ENCODE results near the gene TNNI3. TPM values are rescaled to one million over a fixed set of nuclear protein-coding genes. Genes with fewer than 3 reads are reported as not detected.

The TNNI3 gene
- total and polyA plus RNA-seq, 10 of the 15 experiments (the other 5 are each of a cell fraction or from before 2014, with no cell fraction given), result not detected

GRCh38 chr19:55119053-55119452 lies 38.5 kb downstream of the TNNI3 start:
- FAIRE-seq (no peak), ATAC-seq (no peak), DNase-seq (ENCODE audit: low read depth, low spot score) (no peak)
- RAD21 ChIA-PET (ENCODE audit: unreplicated experiment), result no interaction called here
- 97% methylated on average over 14 of the region's 14 CpGs for WGBS (ENCODE audit: insufficient coverage, insufficient replicate concordance, low lambda C conversion rate, missing lambda C conversion rate)
- H3K9me3 ChIP-seq (replicated peaks; ENCODE audit: control insufficient read depth, insufficient read depth, low read length), result no peaks in the 10 kb centered on the region
- H3K4me2 ChIP-seq (ENCODE audit: control insufficient read depth, insufficient read depth), result no peak overlapping the region
- H3K79me2 ChIP-seq (ENCODE audit: control insufficient read depth, insufficient read depth, low read length), result peaks cover 30% of the 10 kb centered on the region
- TF ChIP-seq USF2 (IDR thresholded peaks at IDR 0.05; ENCODE audit: borderline replicate concordance, low read depth, low read length) (no peak), SIX5 (IDR thresholded peaks at IDR 0.05; ENCODE audit: low read depth, low read length, severe bottlenecking) (no peak), MXI1 (IDR thresholded peaks at IDR 0.05; ENCODE audit: low read depth, low read length) (no peak), ETV6 (conservative IDR thresholded peaks at IDR 0.05 in 1 of 2, IDR thresholded peaks at IDR 0.05 in 1 of 2; ENCODE audit: borderline replicate concordance in 1 of 2, low read depth in 1 of 2) (no peak), RELB (IDR thresholded peaks at IDR 0.05; ENCODE audit: low read depth) (no peak), KLF5 (IDR thresholded peaks at IDR 0.05; ENCODE audit: partially characterized antibody) (no peak), SMAD5 (IDR thresholded peaks at IDR 0.05; ENCODE audit: low read depth) (no peak), ATF7 (IDR thresholded peaks at IDR 0.05; ENCODE audit: low read depth) (no peak), STAT1 (conservative IDR thresholded peaks at IDR 0.05) (no peak), SMC3 (IDR thresholded peaks at IDR 0.05; ENCODE audit: borderline replicate concordance, low read length) (no peak), FOS (IDR thresholded peaks at IDR 0.05; ENCODE audit: borderline replicate concordance, extremely low read depth, insufficient read length) (no peak), KAT2A (conservative IDR thresholded peaks at IDR 0.05; ENCODE audit: control insufficient read depth, low read depth, low read length) (no peak)
- TF ChIP-seq, protein P1, sequence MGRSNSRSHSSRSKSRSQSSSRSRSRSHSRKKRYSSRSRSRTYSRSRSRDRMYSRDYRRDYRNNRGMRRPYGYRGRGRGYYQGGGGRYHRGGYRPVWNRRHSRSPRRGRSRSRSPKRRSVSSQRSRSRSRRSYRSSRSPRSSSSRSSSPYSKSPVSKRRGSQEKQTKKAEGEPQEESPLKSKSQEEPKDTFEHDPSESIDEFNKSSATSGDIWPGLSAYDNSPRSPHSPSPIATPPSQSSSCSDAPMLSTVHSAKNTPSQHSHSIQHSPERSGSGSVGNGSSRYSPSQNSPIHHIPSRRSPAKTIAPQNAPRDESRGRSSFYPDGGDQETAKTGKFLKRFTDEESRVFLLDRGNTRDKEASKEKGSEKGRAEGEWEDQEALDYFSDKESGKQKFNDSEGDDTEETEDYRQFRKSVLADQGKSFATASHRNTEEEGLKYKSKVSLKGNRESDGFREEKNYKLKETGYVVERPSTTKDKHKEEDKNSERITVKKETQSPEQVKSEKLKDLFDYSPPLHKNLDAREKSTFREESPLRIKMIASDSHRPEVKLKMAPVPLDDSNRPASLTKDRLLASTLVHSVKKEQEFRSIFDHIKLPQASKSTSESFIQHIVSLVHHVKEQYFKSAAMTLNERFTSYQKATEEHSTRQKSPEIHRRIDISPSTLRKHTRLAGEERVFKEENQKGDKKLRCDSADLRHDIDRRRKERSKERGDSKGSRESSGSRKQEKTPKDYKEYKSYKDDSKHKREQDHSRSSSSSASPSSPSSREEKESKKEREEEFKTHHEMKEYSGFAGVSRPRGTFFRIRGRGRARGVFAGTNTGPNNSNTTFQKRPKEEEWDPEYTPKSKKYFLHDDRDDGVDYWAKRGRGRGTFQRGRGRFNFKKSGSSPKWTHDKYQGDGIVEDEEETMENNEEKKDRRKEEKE (IDR thresholded peaks at IDR 0.05), result no peak
- POLR2A ChIA-PET, result interaction anchor here (0.5 to 1.1 kb wide), 2 partner anchors 135 to 463 kb away, joined by 3 to 4 read pairs; no protein-coding TSS in a partner anchor
- H3K9ac ChIP-seq (ENCODE audit: control insufficient read depth, insufficient read depth, low read length), result no peak overlapping the region
- intact Hi-C loops (cut with micrococcal nuclease; ENCODE audit: unreplicated experiment), result no loop called here
- H3K4me1 ChIP-seq (ENCODE audit: control insufficient read depth, insufficient read depth, low read length), result peaks cover 16% of the 10 kb centered on the region
- H3K4me3 ChIP-seq, result no peak overlapping the region; the same call in 1 of the 2 replicates
- CTCF ChIA-PET, result interaction anchor here (0.7 kb wide), 1 partner anchor 552 kb away, joined by 3 read pairs; no protein-coding TSS in a partner anchor
- H3K27me3 ChIP-seq (replicated peaks in 1 of 2; ENCODE audit: control insufficient read depth in 2 of 2, insufficient read depth in 2 of 2, low read length in 1 of 2), result peaks cover 0 to 2% of the 10 kb centered on the region in 2 experiments; a peak in 1 of 4 replicates
- H3K27ac ChIP-seq (ENCODE audit: control insufficient read depth, insufficient read depth), result no peak overlapping the region
- H3K36me3 ChIP-seq (ENCODE audit: control insufficient read depth in 2 of 2, insufficient read depth in 2 of 2, low read length in 1 of 2), result no peaks in the 10 kb centered on the region
- SMC1A ChIA-PET (ENCODE audit: uncharacterized antibody, unreplicated experiment), result interaction anchor here (1.2 kb wide), 1 partner anchor 14 kb away, joined by 4 read pairs; no protein-coding TSS in a partner anchor
- H2AFZ ChIP-seq (ENCODE audit: control insufficient read depth, low read depth, low read length), result no peak overlapping the region
- peaks cover 3% of the 10 kb centered on the region; the same call in 1 of the 2 replicates for H4K20me1 ChIP-seq (ENCODE audit: control insufficient read depth, insufficient read depth)
- in situ Hi-C loops (cut with MboI), result no loop called here
- no TSS peak for BruUV-seq (replicated peaks)

Data from GM12878 (cell line).